HCT116 (cell line): ENCODE measurements around the gene ALDH8A1. TPM values are rescaled to one million over a fixed set of nuclear protein-coding genes. Genes with fewer than 3 reads are reported as not detected.

Source experiments
- ATAC-seq: fragments of 200-7000 bp; cut with Tn5 transposase; 2 replicates; pipeline ENCODE4 v1.9.1; 2020; ENCODE audit warnings: mild to moderate bottlenecking, moderate library complexity
- BruUV-seq: library from RNA; stranded (reverse); fragments of 400-500 nt; replicated peaks from 2 replicates; lab custom pipeline; 2021; lab: Mats Ljungman, UMichigan
- CTCF ChIA-PET: fragments of 300-600 bp; sonication (Branson Sonifier 250); formaldehyde crosslinking; loops from one replicate; lab custom pipeline; 2021; ENCODE audit warnings: antibody characterized with exemption; lab: Charles Lee
- POLR2A ChIA-PET: fragments of 300-600, 350-600 bp; sonication (Branson Sonifier 250); formaldehyde crosslinking; loops from one replicate; lab custom pipeline; 2021; ENCODE audit warnings: antibody characterized with exemption; lab: Charles Lee
- RAD21 ChIA-PET, 2 experiments: fragments of 300-600 bp; sonication (Branson Sonifier 250); formaldehyde crosslinking; loops; one replicate each; lab custom pipeline; 2023; ENCODE audit warnings: low total read pairs in 2 of 2; ENCODE audit not compliant: uncharacterized antibody in 2 of 2, unreplicated experiment in 2 of 2, low non-redundant PET in 1 of 2; lab: Charles Lee
- DNase-seq: peaks from one replicate; pipeline ENCODE4 v3.0.0-alpha.2; 2010; ENCODE audit warnings: low read depth, low spot score
- H2AFZ ChIP-seq: fragments of 200-600 bp; shearing (Covaris generic), sonication (generic); 2 replicates; pipeline ENCODE4 v1.6.1; 2017; ENCODE audit warnings: low read depth, mixed run types, mixed read lengths, antibody characterized with exemption, low read length; ENCODE audit not compliant: poor library complexity, severe bottlenecking
- H3K27ac ChIP-seq: 2 replicates; pipeline ENCODE4 v1.5.1; 2012; ENCODE audit warnings: low read depth, low read length
- H3K27me3 ChIP-seq: fragments of 200-600 bp; sonication (generic); 2 replicates; pipeline ENCODE4 v1.6.1; 2016; ENCODE audit warnings: mixed run types, low read length, mixed read lengths; ENCODE audit not compliant: insufficient read depth
- H3K36me3 ChIP-seq, 2 experiments: fragments of 200-500 bp in 1 of 2; fragments of 200-600 bp in 1 of 2; sonication (Bioruptor generic) in 1 of 2; sonication (generic) in 1 of 2; 2 replicates each; pipeline versions ENCODE4 v1.5.1 to v1.6.1; 2014 to 2016; ENCODE audit warnings: low read length in 2 of 2, inconsistent platforms in 1 of 2, mixed read lengths in 1 of 2, mixed run types in 1 of 2; ENCODE audit not compliant: insufficient read depth in 2 of 2, control insufficient read depth in 1 of 2
- H3K4me1 ChIP-seq, 2 experiments: fragments of 200-600 bp in 1 of 2; sonication (generic) in 1 of 2; 2 replicates each; pipeline versions ENCODE4 v1.5.1 to v1.6.1; 2012 to 2017; ENCODE audit warnings: low read length in 2 of 2, inconsistent platforms in 1 of 2, mild to moderate bottlenecking in 1 of 2, mixed read lengths in 1 of 2, mixed run types in 1 of 2, moderate library complexity in 1 of 2; ENCODE audit not compliant: insufficient read depth in 2 of 2, control insufficient read depth in 1 of 2
- H3K4me2 ChIP-seq: fragments of 200-600 bp; sonication (generic); 2 replicates; pipeline ENCODE4 v1.6.1; 2017; ENCODE audit warnings: mixed run types, low read length, mixed read lengths
- H3K4me3 ChIP-seq, 2 experiments: fragments of 200-600 bp in 1 of 2; sonication (generic) in 1 of 2; replicated peaks in 1 of 2; 2 replicates each; pipeline ENCODE4 v1.5.1; 2011 to 2016; ENCODE audit warnings: low read length in 2 of 2, control low read depth in 1 of 2, low read depth in 1 of 2, mild to moderate bottlenecking in 1 of 2, mixed read lengths in 1 of 2, mixed run types in 1 of 2
- H3K79me2 ChIP-seq: fragments of 200-600 bp; sonication (generic); 2 replicates; pipeline ENCODE4 v1.6.1; 2017; ENCODE audit warnings: mild to moderate bottlenecking, mixed run types, low read length, moderate library complexity, mixed read lengths; ENCODE audit not compliant: insufficient read depth
- H3K9ac ChIP-seq: fragments of 200-600 bp; sonication (generic); 2 replicates; pipeline ENCODE4 v1.6.1; 2016; ENCODE audit warnings: low read length, mixed read lengths
- H3K9me2 ChIP-seq: fragments of 200-600 bp; sonication (generic), shearing (Covaris generic); 2 replicates; pipeline ENCODE4 v1.6.1; 2017; ENCODE audit warnings: mixed run types, mild to moderate bottlenecking, moderate library complexity; ENCODE audit not compliant: insufficient read depth
- H3K9me3 ChIP-seq, 2 experiments: fragments of 200-500 bp in 1 of 2; fragments of 200-600 bp in 1 of 2; sonication (Bioruptor generic) in 1 of 2; sonication (generic) in 1 of 2; 2 replicates each; pipeline ENCODE4 v1.6.1; 2014 to 2017; ENCODE audit warnings: low read length in 2 of 2, mixed read lengths in 2 of 2, inconsistent platforms in 1 of 2, low read depth in 1 of 2, mild to moderate bottlenecking in 1 of 2, mixed run types in 1 of 2, moderate library complexity in 1 of 2; ENCODE audit not compliant: control insufficient read depth in 1 of 2, insufficient read depth in 1 of 2
- H4K20me1 ChIP-seq: fragments of 200-600 bp; sonication (generic), shearing (Covaris generic); 2 replicates; pipeline ENCODE4 v1.6.1; 2017; ENCODE audit warnings: mixed run types, mild to moderate bottlenecking, moderate library complexity; ENCODE audit not compliant: insufficient read depth
- EGR1 ChIP-seq: IDR thresholded peaks from 2 replicates; pipeline ENCODE4 v1.6.1; 2012; ENCODE audit warnings: low read depth
- POLR2A ChIP-seq: IDR thresholded peaks from 2 replicates; pipeline ENCODE4 v1.7.0; 2011; ENCODE audit warnings: borderline replicate concordance; ENCODE audit not compliant: insufficient read depth, insufficient read length; ENCODE audit errors: extremely low read depth
- POLR2AphosphoS5 ChIP-seq: IDR thresholded peaks from 2 replicates; pipeline ENCODE4 v1.6.1; 2011; ENCODE audit warnings: mild to moderate bottlenecking, low read depth, low read length, moderate library complexity
- RAD21 ChIP-seq: IDR thresholded peaks from 2 replicates; pipeline ENCODE4 v1.6.1; 2012; ENCODE audit warnings: low read depth, mild to moderate bottlenecking
- SIN3A ChIP-seq: IDR thresholded peaks from 2 replicates; pipeline ENCODE4 v1.6.1; 2012; ENCODE audit warnings: low read depth
- SP1 ChIP-seq: IDR thresholded peaks from 2 replicates; pipeline ENCODE4 v1.6.1; 2012; ENCODE audit warnings: low read depth
- SRF ChIP-seq: IDR thresholded peaks from 2 replicates; pipeline ENCODE4 v1.6.1; 2012; ENCODE audit warnings: low read depth
- ZFX ChIP-seq: fragments of 450-650 bp; IDR thresholded peaks from 2 replicates; pipeline ENCODE4 v1.6.1; 2017
- intact Hi-C: fragments of 100-400 bp; cut with micrococcal nuclease; formaldehyde crosslinking; loops from 2 replicates; pipeline ENCODE4 v1.10.0; 2022
- total RNA-seq: library from RNA; stranded (reverse); gene quantifications from one replicate; pipeline ENCODE4 v1.2.1, GENCODE V29; 2021; ENCODE audit not compliant: unreplicated experiment
- TF ChIP-seq, protein P1 (sequence below): IDR thresholded peaks from 2 replicates; pipeline ENCODE4 v1.6.1; 2012
- TF ChIP-seq, protein P2 (sequence below): IDR thresholded peaks from 2 replicates; pipeline ENCODE4 v1.6.1; 2012
- TF ChIP-seq, protein P3 (sequence below), 3 experiments: fragments of 200-600 bp in 1 of 3; sonication (generic) in 1 of 3; IDR thresholded peaks in 2 of 3; conservative IDR thresholded peaks in 1 of 3; 2 replicates each; pipeline ENCODE4 v1.5.1; 2012 to 2017; ENCODE audit warnings: low read depth in 2 of 3, low read length in 2 of 3, antibody characterized with exemption in 1 of 3, borderline replicate concordance in 1 of 3, control low read depth in 1 of 3, mild to moderate bottlenecking in 1 of 3, mixed read lengths in 1 of 3, mixed run types in 1 of 3, moderate library complexity in 1 of 3; ENCODE audit not compliant: insufficient read depth in 1 of 3
- TF ChIP-seq, protein P4 (sequence below): IDR thresholded peaks from 2 replicates; pipeline ENCODE4 v1.6.1; 2012; ENCODE audit warnings: low read depth

Gene ALDH8A1
- total RNA-seq, 1 experiment from 2014 or later = 1.4 TPM

DNA sequence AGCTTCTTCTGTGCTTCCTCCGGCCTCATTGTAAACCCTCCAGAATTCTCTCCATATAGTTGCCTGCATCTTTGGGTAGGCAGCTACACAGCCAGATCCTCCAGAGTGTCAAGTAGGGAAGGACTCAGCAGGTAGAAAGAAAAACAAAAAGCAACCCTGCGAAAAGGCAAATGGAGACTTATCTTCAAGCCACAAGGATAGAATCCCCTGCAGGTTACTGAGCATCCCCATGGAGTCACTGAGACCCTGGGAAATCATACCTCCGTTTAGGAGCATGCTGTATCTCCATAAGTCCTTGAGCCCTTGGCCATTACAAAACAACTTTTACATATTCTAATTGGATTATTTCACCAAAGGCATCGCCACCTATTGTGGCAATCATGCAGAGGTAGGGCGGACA, 28.6 kb downstream of the ALDH8A1 start:
- Histone ChIP-seq H3K9me2 (no peaks in the 10 kb centered on the region), H3K27ac (no peak overlapping the region)
- DNase-seq = no peak
- no TSS peak for BruUV-seq
- RAD21 ChIA-PET = no interaction called here
- TF ChIP-seq, protein P1, sequence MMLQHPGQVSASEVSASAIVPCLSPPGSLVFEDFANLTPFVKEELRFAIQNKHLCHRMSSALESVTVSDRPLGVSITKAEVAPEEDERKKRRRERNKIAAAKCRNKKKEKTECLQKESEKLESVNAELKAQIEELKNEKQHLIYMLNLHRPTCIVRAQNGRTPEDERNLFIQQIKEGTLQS = no peak
- no peak for TF ChIP-seq EGR1
- TF ChIP-seq SP1 = no peak
- no peak for TF ChIP-seq SIN3A
- TF ChIP-seq ZFX = no peak
- TF ChIP-seq, protein P2, sequence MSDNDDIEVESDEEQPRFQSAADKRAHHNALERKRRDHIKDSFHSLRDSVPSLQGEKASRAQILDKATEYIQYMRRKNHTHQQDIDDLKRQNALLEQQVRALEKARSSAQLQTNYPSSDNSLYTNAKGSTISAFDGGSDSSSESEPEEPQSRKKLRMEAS = no peak
- TF ChIP-seq RAD21 = no peak
- no peak for TF ChIP-seq POLR2AphosphoS5
- TF ChIP-seq, protein P3, sequence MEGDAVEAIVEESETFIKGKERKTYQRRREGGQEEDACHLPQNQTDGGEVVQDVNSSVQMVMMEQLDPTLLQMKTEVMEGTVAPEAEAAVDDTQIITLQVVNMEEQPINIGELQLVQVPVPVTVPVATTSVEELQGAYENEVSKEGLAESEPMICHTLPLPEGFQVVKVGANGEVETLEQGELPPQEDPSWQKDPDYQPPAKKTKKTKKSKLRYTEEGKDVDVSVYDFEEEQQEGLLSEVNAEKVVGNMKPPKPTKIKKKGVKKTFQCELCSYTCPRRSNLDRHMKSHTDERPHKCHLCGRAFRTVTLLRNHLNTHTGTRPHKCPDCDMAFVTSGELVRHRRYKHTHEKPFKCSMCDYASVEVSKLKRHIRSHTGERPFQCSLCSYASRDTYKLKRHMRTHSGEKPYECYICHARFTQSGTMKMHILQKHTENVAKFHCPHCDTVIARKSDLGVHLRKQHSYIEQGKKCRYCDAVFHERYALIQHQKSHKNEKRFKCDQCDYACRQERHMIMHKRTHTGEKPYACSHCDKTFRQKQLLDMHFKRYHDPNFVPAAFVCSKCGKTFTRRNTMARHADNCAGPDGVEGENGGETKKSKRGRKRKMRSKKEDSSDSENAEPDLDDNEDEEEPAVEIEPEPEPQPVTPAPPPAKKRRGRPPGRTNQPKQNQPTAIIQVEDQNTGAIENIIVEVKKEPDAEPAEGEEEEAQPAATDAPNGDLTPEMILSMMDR (IDR thresholded peaks at IDR 0.05 in 2 of 3, conservative IDR thresholded peaks at IDR 0.05 in 1 of 3; ENCODE audit: borderline replicate concordance in 1 of 3, insufficient read depth in 1 of 3, low read depth in 2 of 3, low read length in 2 of 3) = no peak
- TF ChIP-seq POLR2A = no peak
- TF ChIP-seq, protein P4, sequence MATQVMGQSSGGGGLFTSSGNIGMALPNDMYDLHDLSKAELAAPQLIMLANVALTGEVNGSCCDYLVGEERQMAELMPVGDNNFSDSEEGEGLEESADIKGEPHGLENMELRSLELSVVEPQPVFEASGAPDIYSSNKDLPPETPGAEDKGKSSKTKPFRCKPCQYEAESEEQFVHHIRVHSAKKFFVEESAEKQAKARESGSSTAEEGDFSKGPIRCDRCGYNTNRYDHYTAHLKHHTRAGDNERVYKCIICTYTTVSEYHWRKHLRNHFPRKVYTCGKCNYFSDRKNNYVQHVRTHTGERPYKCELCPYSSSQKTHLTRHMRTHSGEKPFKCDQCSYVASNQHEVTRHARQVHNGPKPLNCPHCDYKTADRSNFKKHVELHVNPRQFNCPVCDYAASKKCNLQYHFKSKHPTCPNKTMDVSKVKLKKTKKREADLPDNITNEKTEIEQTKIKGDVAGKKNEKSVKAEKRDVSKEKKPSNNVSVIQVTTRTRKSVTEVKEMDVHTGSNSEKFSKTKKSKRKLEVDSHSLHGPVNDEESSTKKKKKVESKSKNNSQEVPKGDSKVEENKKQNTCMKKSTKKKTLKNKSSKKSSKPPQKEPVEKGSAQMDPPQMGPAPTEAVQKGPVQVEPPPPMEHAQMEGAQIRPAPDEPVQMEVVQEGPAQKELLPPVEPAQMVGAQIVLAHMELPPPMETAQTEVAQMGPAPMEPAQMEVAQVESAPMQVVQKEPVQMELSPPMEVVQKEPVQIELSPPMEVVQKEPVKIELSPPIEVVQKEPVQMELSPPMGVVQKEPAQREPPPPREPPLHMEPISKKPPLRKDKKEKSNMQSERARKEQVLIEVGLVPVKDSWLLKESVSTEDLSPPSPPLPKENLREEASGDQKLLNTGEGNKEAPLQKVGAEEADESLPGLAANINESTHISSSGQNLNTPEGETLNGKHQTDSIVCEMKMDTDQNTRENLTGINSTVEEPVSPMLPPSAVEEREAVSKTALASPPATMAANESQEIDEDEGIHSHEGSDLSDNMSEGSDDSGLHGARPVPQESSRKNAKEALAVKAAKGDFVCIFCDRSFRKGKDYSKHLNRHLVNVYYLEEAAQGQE = no peak
- no peak for TF ChIP-seq SRF
- TF ChIP-seq, all 23 proteins: peak for 0
- no peaks in the 10 kb centered on the region for H3K36me3 ChIP-seq
- intact Hi-C loops = no loop called here
- CTCF ChIA-PET = interaction anchor here (1.1 kb wide), 1 partner anchor 19 kb away, joined by 5 read pairs; no protein-coding TSS in a partner anchor
- no peak overlapping the region for H3K4me2 ChIP-seq
- no peak overlapping the region for H3K4me3 ChIP-seq
- POLR2A ChIA-PET = interaction anchor here (1.2 kb wide), 1 partner anchor 12 kb away, joined by 4 read pairs; no protein-coding TSS in a partner anchor
- ATAC-seq = no peak
- no peaks in the 10 kb centered on the region for H3K79me2 ChIP-seq
- H3K9me3 ChIP-seq = no peaks in the 10 kb centered on the region
- H4K20me1 ChIP-seq = no peaks in the 10 kb centered on the region
- H3K9ac ChIP-seq = no peak overlapping the region
- H3K4me1 ChIP-seq = peaks cover 4 to 13% of the 10 kb centered on the region in 2 experiments; a peak in 3 of 4 replicates
- no peaks in the 10 kb centered on the region for H3K27me3 ChIP-seq
- H2AFZ ChIP-seq = no peak overlapping the region
